CD4-positive, alpha-beta T cell treated with Interleukin-12 subunit alpha and Interleukin-12 subunit beta, for 1 hour (primary cell): ENCODE measurements around the gene LIX1L.
A peak's percentile ranks its signal among the peaks of the same experiment; 100 is the strongest.

ENCODE experiments used
- DNase-seq: peaks from one replicate; pipeline ENCODE4 v3.0.0-alpha.2; 2020

LIX1L gene

DNA sequence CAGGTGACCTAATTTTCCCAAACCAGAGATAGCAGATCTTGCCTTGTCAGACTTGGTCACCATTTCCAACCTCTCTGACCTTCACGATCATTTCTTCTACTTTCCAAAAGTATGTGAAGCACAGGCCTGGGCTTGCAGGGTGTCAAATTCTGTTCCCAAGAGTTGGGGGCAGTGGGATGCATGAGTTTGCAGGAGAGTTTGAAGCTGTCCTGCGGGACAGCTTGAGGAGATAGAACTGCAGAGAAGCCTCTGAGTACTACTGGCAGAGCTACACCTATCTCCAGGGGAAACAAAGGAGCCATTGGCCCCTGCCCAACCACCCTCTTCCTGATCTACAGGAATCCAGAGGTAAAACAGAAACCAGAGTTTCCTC is 27.3 kb upstream of the LIX1L start:
- no peak for DNase-seq

- peak; percentile 60 for DNase-seq
These were observed 26.4 kb upstream of the LIX1L start for GRCh38 chr1:145983960-145984830.

- DNase-seq: no peak
These were observed 25.4 kb upstream of the LIX1L start for GRCh38 chr1:145983206-145983675.

GRCh38 chr1:145982010-145982723 is 24.4 kb upstream of the LIX1L start:
- DNase-seq: no peak

DNA sequence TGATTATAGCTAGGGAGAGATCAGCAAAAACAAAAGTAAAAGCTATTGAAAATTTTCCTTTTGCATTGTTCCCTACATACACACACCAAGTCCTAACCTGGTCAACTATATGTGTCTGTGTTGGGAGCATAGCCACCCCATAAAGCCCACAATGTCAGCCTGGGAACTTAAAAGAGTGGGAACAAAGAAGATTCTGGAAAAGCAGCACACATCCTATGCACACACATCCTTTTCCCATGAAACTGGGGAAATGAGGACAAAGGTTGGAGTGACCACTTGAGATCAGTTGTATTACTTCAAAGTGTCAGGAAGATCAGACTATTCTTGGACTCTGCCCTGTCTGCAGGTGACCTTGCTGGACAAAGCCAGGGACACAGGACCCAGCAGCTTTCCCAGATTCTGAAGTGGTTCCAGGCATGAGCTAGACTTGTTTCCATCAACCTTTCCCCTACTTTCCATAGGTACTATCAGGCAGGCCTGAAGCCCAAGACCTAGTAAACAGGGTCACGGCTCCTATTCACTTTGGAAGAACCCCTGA is 22.7 kb upstream of the LIX1L start:
- DNase-seq: no peak

- DNase-seq: peak; percentile 67
These were observed 22.1 kb upstream of the LIX1L start for GRCh38 chr1:145979746-145980456.

DNA sequence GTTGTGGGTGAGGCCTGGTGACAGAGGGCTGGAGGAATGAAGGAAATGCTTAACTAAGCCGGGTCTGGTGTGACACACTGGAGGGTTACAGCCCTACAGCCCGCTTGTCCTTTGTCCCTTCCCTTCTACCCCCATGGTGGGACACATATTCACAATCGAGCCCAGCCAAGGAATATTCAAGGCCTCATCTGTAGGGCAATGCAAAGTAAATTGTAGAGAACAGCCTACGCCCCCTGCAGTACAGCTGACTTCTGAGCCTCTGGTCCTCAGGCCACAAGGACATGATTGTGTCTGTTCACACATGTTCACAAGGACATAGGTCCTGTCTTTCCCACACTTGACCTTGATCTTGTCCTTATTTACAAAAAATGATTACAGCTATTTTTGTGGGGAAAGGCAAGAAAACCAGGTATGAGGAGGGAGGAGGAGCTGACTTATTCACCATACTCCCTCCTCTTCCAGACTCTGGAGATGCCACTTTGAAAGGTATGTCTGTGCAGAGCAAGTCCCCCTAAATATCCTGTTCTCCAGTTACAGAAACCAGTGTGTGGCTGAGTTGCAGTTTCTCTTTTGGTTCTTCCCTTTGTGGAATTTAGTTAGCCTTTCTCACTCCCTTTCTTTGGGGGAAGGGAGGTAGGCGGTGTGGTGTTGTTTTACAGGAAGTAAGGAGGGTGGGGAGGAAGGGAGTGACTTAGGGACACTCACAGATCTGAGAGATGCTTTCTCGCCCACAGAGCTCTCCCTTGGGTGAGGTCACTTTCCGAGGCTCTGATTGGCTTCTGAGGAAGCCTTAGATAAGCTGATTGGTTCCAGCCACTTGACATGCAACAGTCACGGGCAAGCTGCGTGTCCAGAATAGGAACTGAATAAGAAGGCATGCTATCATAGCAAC is 21.3 kb upstream of the LIX1L start:
- peak; percentile 93 for DNase-seq

DNA sequence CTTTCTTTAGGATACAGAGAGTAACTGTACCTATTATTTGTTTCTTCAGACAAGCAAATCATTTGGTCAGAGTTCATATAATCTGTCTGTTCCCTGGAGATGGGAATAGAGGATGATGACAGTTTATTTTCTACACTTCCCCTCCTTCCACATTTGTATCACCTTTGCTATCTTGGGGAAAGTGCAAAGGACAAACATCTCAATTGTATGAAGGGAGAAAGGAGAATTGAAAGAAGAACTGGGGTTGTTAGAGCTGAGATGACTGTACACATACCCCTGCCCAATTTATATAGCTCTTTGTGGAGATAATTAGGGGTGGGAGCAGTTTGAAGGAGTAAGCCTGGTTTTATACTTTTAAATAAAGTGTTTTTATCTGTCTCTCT is 20.6 kb upstream of the LIX1L start:
- DNase-seq: no peak

DNA sequence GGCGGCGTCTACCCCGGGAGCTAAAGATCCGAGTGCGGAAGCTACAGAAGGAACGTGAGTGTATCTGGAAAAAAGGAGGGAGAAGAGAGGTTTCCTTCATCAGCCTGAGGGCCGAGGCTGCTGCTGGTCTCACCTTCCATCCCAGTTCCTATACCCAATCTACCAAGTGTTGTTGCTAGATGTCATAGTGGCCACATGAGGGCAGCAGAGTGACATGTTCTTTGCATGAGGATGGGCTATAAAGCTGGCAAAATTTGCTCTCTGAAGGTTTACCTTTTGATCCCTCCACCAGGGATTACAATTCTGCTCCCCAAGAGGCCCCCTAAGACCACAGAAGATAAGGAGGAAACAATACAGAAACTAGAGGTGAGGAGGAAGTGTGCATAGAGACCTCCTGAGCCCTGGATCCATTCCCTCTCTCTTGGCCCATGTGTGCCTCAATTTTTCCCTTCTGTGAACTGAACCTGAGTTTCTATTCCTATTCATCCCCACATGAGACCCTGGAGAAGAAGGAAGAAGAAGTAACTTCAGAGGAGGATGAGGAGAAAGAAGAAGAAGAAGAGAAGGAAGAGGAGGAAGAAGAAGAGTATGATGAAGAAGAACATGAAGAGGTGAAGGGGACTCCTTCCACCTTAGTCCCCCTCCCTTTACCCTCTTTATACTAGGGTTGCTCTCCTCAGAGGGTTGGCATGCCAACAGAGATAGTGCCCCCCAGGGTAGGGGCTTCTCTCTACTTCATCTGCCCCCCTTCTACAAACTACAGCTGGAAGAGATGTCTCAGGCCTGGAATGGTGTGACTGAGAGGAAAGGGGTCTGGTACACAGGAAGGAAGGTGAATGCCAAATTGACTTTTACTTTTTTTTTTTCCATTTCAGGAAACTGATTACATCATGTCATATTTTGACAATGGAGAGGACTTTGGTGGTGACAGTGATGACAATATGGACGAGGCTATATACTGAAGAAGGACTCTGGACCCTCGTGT is 20.0 kb upstream of the LIX1L start:
- DNase-seq: peak; percentile 87

DNA sequence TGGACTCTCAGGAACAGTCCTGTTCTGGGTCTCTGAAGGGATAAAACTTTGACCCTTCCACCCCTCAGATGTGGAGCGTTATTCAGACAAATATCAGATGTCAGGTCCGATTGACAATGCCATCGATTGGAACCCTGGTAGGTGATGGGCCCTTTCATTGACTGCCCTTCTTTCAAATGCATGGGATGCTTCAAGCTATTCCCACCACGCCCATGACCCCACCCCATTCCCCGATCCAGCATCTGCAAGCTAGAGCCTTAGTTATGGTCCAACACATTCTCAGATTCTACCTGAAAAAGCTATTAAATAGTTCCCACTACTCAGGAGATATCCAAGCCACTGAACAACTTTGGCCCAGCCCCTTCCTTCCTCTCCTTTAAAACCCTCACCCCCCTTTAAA is 19.2 kb upstream of the LIX1L start:
- no peak for DNase-seq

GRCh38 chr1:145975216-145975615 is 17.4 kb upstream of the LIX1L start:
- no peak for DNase-seq

DNA sequence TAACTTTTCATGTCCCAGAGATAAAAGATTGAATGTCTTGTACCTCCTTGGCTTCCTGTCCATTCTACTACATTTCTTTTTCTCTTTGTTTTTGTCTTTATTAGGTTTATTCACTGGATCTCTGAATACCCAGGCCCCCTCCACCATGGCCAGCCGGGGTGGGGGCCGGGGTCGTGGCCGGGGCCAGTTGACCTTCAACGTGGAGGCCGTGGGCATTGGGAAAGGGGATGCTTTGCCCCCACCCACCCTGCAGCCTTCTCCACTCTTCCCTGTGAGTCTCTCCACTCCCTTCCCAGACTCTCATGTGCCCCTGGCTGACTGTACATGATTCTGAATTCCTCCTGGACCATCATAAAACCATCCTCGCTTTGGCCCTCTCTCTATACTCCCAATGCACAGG is 16.9 kb upstream of the LIX1L start:
- DNase-seq: no peak

GRCh38 chr1:145972580-145972979 is 14.8 kb upstream of the LIX1L start:
- DNase-seq: no peak

GRCh38 chr1:145967288-145967687 is 9.5 kb upstream of the LIX1L start:
- DNase-seq: no peak

DNA sequence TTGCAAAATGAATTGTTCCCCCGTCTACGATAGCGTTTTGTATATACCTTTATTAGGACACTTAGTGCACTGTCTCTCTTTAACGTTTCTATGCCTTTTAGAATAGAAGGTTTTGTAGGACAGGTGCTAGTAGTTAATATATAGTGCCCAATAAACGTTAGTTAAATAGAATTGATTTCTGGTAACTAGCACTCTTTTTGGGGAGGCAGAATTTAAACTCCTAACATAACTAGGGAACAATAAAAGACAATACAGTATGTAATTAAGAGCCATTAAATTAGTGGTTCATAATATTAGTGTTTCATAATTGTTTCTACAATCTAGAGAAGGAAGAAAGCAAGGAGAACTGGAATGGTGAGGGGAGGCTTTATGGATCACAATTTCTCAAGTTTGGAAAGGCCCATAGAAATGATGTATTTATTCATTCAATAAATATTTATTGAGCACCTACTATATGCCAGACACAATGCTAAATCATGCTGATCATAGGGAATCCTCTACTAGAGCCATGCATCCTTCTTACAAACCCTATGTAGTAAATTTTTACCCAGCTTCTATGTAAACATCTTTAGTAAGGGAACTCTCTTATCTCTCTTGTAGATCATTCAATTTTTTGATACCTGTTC is 7.4 kb upstream of the LIX1L start:
- no peak for DNase-seq

GRCh38 chr1:145964328-145965118 is 6.7 kb upstream of the LIX1L start, which contains the start of the genes ANKRD34A and POLR3GL:
TSS of gene ANKRD34A (minus strand) at chr1:145964575. CDS start at chr1:145961759, 2,816 bp downstream.
TSS of gene POLR3GL (plus strand) at chr1:145964690. CDS start at chr1:145974866, 10,176 bp downstream.
- DNase-seq: peak; percentile 93

DNA sequence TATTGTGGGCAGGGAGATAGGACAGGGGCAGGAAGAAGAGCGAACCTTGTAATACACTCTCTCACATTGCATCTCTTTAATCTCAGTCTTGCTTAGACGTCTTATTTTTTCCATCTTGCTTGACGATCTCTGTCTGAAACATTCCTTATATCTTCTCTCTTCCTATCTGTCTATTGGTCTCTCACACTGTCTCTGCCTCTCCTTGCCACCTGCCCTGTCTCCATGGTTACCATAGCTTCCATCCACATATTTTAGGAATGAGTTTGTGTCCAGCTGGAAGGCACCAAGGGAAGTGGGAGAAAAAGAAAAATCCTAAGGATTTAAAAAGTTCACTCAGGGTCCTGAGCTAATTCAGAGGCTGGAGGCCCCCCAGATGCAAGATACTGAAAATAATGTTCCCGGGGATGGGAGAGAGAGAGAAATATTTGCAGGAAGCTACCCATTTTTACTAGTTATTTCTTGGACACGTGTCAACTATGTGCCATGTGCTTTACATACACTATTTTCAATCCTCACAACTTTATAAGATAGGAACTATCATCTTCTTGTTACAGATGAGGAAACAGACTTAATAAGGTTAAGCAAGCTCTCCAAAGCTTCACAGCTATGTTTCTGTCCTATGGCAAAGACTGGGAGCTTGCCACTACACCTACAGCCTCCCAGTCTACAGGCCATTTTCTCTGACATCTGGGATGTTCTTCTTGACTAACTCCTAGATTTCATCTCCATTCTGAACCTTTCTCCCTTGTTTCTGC is 5.6 kb upstream of the LIX1L start:
- DNase-seq: no peak
